Smooth muscle cell (in vitro differentiated cells): Measurements from ENCODE around the gene PLAC1. TPM values are rescaled to one million over a fixed set of nuclear protein-coding genes. Genes with fewer than 3 reads are reported as not detected.

Experiments
- DNase-seq: peaks from one replicate; lab custom pipeline; 2025; ENCODE audit not compliant: unreplicated experiment; lab: John Stamatoyannopoulos, UW
- H2AFZ ChIP-seq: fragments of 200-600 bp; sonication (generic); 2 replicates; pipeline ENCODE4 v1.6.0; 2016; ENCODE audit warnings: antibody characterized with exemption, low read depth, mild to moderate bottlenecking
- H3F3A ChIP-seq: fragments of 200-600 bp; sonication (generic); 2 replicates; pipeline ENCODE4 v1.6.0; 2017; ENCODE audit warnings: antibody characterized with exemption, low read depth
- H3K27ac ChIP-seq: fragments of 200-600 bp; sonication (generic); 2 replicates; pipeline ENCODE4 v1.5.1; 2016; ENCODE audit warnings: low read depth, mild to moderate bottlenecking
- H3K27me3 ChIP-seq: fragments of 200-600 bp; sonication (generic); 2 replicates; pipeline ENCODE4 v1.6.1; 2016; ENCODE audit warnings: low read depth, mild to moderate bottlenecking
- H3K36me3 ChIP-seq: fragments of 200-600 bp; sonication (generic); 2 replicates; pipeline ENCODE4 v1.5.1; 2016; ENCODE audit warnings: low read depth
- H3K4me1 ChIP-seq: fragments of 200-600 bp; sonication (generic); 2 replicates; pipeline ENCODE4 v1.5.1; 2016; ENCODE audit warnings: low read depth
- H3K4me2 ChIP-seq: fragments of 200-600 bp; sonication (generic); 2 replicates; pipeline ENCODE4 v1.6.0; 2016; ENCODE audit warnings: mild to moderate bottlenecking
- H3K4me3 ChIP-seq: fragments of 200-600 bp; sonication (generic); 2 replicates; pipeline ENCODE4 v1.5.1; 2016; ENCODE audit warnings: mild to moderate bottlenecking
- H3K79me2 ChIP-seq: fragments of 200-600 bp; sonication (generic); 2 replicates; pipeline ENCODE4 v1.6.0; 2016; ENCODE audit warnings: low read depth, mild to moderate bottlenecking
- H3K9ac ChIP-seq: fragments of 200-600 bp; sonication (generic); 2 replicates; pipeline ENCODE4 v1.6.0; 2016; ENCODE audit warnings: low read depth
- H3K9me3 ChIP-seq: fragments of 200-600 bp; sonication (generic); replicated peaks from 2 replicates; pipeline ENCODE4 v1.5.1; 2016; ENCODE audit warnings: low read depth
- H4K20me1 ChIP-seq: fragments of 200-600 bp; sonication (generic); 2 replicates; pipeline ENCODE4 v1.6.0; 2016; ENCODE audit warnings: low read depth
- WGBS: methylation state at CpG from one replicate; pipeline ENCODE4 v1.1.7; 2016; ENCODE audit warnings: low lambda C conversion rate; 5-methylcytosine and 5-hydroxymethylcytosine counted together
- polyA plus RNA-seq: library from polyadenylated mRNA; unstranded; fragments of >200 nt; fragmentation: Nextera tagmentation; extraction: Ambion mirVana; gene quantifications from 2 replicates; pipeline ENCODE4 v1.2.1, GENCODE V29; 2016
- total RNA-seq: library from RNA; depleted of rRNA; stranded (reverse); fragments of >200 nt; gene quantifications from 2 replicates; pipeline ENCODE4 v1.2.3, GENCODE V29; 2014
- TF ChIP-seq, protein P1 (sequence below): fragments of 200-600 bp; sonication (generic); IDR thresholded peaks from 2 replicates; pipeline ENCODE4 v1.5.1; 2017; ENCODE audit warnings: borderline replicate concordance, mild to moderate bottlenecking, antibody characterized with exemption; ENCODE audit not compliant: insufficient read depth, poor library complexity, severe bottlenecking

PLAC1 gene
- total and polyA plus RNA-seq, 2 experiments from 2014 or later = 0.31 to 1.1 TPM

DNA sequence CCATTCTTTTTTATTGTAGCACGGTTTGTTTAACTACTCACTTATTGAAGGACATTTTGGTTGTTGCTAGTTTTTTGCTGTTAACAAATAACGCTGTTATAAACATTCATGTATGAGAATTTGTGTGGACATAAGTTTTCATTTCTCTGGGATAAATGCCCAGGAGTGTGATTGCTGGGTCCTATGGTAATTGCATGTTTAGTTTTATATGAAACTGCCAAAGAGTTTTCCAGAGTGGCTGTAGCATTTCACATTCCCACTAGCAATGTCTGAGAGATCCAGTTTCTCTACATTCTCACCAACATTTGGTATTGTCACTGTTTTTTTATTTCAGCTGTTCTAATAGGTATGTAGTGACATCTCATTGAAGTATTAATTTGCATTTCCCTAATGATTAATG, 66.8 kb downstream of the PLAC1 start:
- no peaks in the 10 kb centered on the region for H3K79me2 ChIP-seq
- no peak overlapping the region for H3K9ac ChIP-seq
- WGBS = 81% methylated on average over 2 of the region's 2 CpGs
- no peak overlapping the region for H3K27ac ChIP-seq
- no peaks in the 10 kb centered on the region for H3F3A ChIP-seq
- H3K9me3 ChIP-seq = no peaks in the 10 kb centered on the region
- H3K27me3 ChIP-seq = no peaks in the 10 kb centered on the region
- H2AFZ ChIP-seq = no peak overlapping the region
- TF ChIP-seq, protein P1, sequence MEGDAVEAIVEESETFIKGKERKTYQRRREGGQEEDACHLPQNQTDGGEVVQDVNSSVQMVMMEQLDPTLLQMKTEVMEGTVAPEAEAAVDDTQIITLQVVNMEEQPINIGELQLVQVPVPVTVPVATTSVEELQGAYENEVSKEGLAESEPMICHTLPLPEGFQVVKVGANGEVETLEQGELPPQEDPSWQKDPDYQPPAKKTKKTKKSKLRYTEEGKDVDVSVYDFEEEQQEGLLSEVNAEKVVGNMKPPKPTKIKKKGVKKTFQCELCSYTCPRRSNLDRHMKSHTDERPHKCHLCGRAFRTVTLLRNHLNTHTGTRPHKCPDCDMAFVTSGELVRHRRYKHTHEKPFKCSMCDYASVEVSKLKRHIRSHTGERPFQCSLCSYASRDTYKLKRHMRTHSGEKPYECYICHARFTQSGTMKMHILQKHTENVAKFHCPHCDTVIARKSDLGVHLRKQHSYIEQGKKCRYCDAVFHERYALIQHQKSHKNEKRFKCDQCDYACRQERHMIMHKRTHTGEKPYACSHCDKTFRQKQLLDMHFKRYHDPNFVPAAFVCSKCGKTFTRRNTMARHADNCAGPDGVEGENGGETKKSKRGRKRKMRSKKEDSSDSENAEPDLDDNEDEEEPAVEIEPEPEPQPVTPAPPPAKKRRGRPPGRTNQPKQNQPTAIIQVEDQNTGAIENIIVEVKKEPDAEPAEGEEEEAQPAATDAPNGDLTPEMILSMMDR = no peak
- H3K4me1 ChIP-seq = no peaks in the 10 kb centered on the region
- no peak for DNase-seq
- no peaks in the 10 kb centered on the region for H3K36me3 ChIP-seq
- no peak overlapping the region for H3K4me3 ChIP-seq
- no peak overlapping the region for H3K4me2 ChIP-seq
- no peaks in the 10 kb centered on the region for H4K20me1 ChIP-seq

- Histone ChIP-seq H4K20me1 (no peaks in the 10 kb centered on the region), H3K9me3 (no peaks in the 10 kb centered on the region), H2AFZ (no peak overlapping the region), H3K27ac (no peak overlapping the region), H3K4me3 (no peak overlapping the region), H3F3A (no peaks in the 10 kb centered on the region), H3K4me2 (no peak overlapping the region), H3K36me3 (no peaks in the 10 kb centered on the region), H3K27me3 (no peaks in the 10 kb centered on the region), H3K9ac (no peak overlapping the region), H3K4me1 (no peaks in the 10 kb centered on the region), H3K79me2 (no peaks in the 10 kb centered on the region)
- TF ChIP-seq, protein P1 = no peak
- DNase-seq = no peak
- WGBS = 79% methylated on average over 3 of the region's 3 CpGs
These were observed 69.5 kb downstream of the PLAC1 start for GRCh38 chrX:134588806-134589205.

DNA sequence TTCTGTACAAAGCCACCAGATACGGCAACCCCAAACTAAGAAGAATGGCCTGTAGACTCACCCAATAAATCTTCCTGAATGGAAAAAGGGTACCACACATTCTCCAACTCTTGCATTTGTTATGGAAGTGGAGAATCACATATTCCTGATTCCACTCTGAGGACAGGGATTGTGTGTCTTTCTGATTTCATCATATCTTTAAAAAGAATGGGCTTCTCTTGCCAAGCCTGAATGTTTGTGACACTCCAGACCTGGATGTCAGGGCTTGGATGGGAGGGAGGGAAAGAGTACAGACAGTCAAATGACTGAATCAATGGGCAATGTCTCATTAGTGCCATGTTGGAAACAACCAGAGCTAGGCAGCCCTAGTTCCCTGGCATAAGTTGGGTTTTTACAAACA, 77.4 kb downstream of the PLAC1 start:
- no peak for DNase-seq
- no peaks in the 10 kb centered on the region for H3K79me2 ChIP-seq
- 64% methylated on average over 1 of the region's 1 CpG for WGBS
- no peak overlapping the region for H3K9ac ChIP-seq
- H2AFZ ChIP-seq = no peak overlapping the region
- no peaks in the 10 kb centered on the region for H3F3A ChIP-seq
- TF ChIP-seq, protein P1 = no peak
- no peaks in the 10 kb centered on the region for H3K36me3 ChIP-seq
- H3K4me3 ChIP-seq = no peak overlapping the region
- H3K27me3 ChIP-seq = no peaks in the 10 kb centered on the region
- H3K9me3 ChIP-seq = no peaks in the 10 kb centered on the region
- H4K20me1 ChIP-seq = no peaks in the 10 kb centered on the region
- no peak overlapping the region for H3K27ac ChIP-seq
- H3K4me1 ChIP-seq = no peaks in the 10 kb centered on the region
- H3K4me2 ChIP-seq = no peak overlapping the region

- no peak overlapping the region for H2AFZ ChIP-seq
- WGBS = 73% methylated on average over 5 of the region's 5 CpGs
- no peaks in the 10 kb centered on the region for H3K9me3 ChIP-seq
- H3K27ac ChIP-seq = no peak overlapping the region
- no peaks in the 10 kb centered on the region for H3K36me3 ChIP-seq
- TF ChIP-seq, protein P1 = no peak
- H3F3A ChIP-seq = no peaks in the 10 kb centered on the region
- no peaks in the 10 kb centered on the region for H3K27me3 ChIP-seq
- no peaks in the 10 kb centered on the region for H3K79me2 ChIP-seq
- H3K9ac ChIP-seq = no peak overlapping the region
- no peaks in the 10 kb centered on the region for H4K20me1 ChIP-seq
- no peak for DNase-seq
- peaks cover 7% of the 10 kb centered on the region for H3K4me1 ChIP-seq
- no peak overlapping the region for H3K4me3 ChIP-seq
- no peak overlapping the region for H3K4me2 ChIP-seq
These were observed 84.6 kb downstream of the PLAC1 start for GRCh38 chrX:134573683-134574035.
